Small intestine (tissue), 7 donors: ENCODE results near the gene COA8. TPM values are rescaled to one million over a fixed set of nuclear protein-coding genes. Genes with fewer than 3 reads are reported as not detected.

Experiments
- DNase-seq, 2 donors: peaks; one replicate each; pipeline versions ENCODE4 v3.0.0 to v3.0.0-alpha.2; 2013
- FAIRE-seq: peaks from 2 replicates; lab custom pipeline; 2012; peaks lifted over from hg19 to GRCh38; lab: Jason Lieb, UNC
- H3K27ac ChIP-seq, 3 donors: one replicate each; pipeline ENCODE4 v1.5.1; 2013; ENCODE audit warnings: low read length in 2 of 3, mild to moderate bottlenecking in 2 of 3, control low read depth in 1 of 3, inconsistent platforms in 1 of 3, low read depth in 1 of 3, moderate library complexity in 1 of 3
- H3K27me3 ChIP-seq, 3 donors: one replicate each; pipeline ENCODE4 v1.6.1; 2013; ENCODE audit warnings: low read length in 3 of 3, inconsistent platforms in 1 of 3; ENCODE audit not compliant: control insufficient read depth in 3 of 3, insufficient read depth in 3 of 3
- H3K36me3 ChIP-seq, 3 donors: one replicate each; pipeline ENCODE4 v1.6.1; 2013; ENCODE audit warnings: low read length in 3 of 3, inconsistent platforms in 1 of 3, low read depth in 1 of 3, mild to moderate bottlenecking in 1 of 3, moderate library complexity in 1 of 3; ENCODE audit not compliant: control insufficient read depth in 3 of 3, insufficient read depth in 2 of 3
- H3K4me1 ChIP-seq, 3 donors: one replicate each; pipeline ENCODE4 v1.6.1; 2013; ENCODE audit warnings: low read length in 2 of 3, inconsistent platforms in 1 of 3, low read depth in 1 of 3, mild to moderate bottlenecking in 1 of 3, moderate library complexity in 1 of 3; ENCODE audit not compliant: control insufficient read depth in 3 of 3, insufficient read depth in 2 of 3
- H3K4me3 ChIP-seq, 3 donors: one replicate each; pipeline ENCODE4 v1.5.1; 2013; ENCODE audit warnings: low read length in 3 of 3, control low read depth in 1 of 3, inconsistent platforms in 1 of 3, low read depth in 1 of 3, mild to moderate bottlenecking in 1 of 3, moderate library complexity in 1 of 3
- H3K9me3 ChIP-seq, 2 donors: one replicate each; pipeline ENCODE4 v1.6.1; 2013; ENCODE audit warnings: low read depth in 1 of 2, low read length in 1 of 2; ENCODE audit not compliant: control insufficient read depth in 2 of 2, insufficient read depth in 1 of 2
- WGBS, 3 donors: extraction: QIAGEN DNeasy Blood & Tissue Kit; methylation state at CpG; one replicate each; pipeline ENCODE4 v1.1.7; 2013; 5-methylcytosine and 5-hydroxymethylcytosine counted together
- polyA plus RNA-seq, 4 donors: library from polyadenylated mRNA; stranded (reverse) in 3 of 4; unstranded in 1 of 4; fragments of 200-250 nt in 3 of 4; fragments of 120-200 nt in 1 of 4; gene quantifications; one replicate each; pipeline versions ENCODE4 v1.2.1 to v1.2.3, GENCODE V29; 2013
- donor health status: healthy with polysubstance abuse.
- donor health status: control.
- donor health status: control.
- donor health status: Bipolar disorder and iron deficiency.
- donor health status: healthy.

COA8 gene
- polyA plus RNA-seq, 4 donors, result 33.0 to 68.7 (median 50.2) TPM

DNA sequence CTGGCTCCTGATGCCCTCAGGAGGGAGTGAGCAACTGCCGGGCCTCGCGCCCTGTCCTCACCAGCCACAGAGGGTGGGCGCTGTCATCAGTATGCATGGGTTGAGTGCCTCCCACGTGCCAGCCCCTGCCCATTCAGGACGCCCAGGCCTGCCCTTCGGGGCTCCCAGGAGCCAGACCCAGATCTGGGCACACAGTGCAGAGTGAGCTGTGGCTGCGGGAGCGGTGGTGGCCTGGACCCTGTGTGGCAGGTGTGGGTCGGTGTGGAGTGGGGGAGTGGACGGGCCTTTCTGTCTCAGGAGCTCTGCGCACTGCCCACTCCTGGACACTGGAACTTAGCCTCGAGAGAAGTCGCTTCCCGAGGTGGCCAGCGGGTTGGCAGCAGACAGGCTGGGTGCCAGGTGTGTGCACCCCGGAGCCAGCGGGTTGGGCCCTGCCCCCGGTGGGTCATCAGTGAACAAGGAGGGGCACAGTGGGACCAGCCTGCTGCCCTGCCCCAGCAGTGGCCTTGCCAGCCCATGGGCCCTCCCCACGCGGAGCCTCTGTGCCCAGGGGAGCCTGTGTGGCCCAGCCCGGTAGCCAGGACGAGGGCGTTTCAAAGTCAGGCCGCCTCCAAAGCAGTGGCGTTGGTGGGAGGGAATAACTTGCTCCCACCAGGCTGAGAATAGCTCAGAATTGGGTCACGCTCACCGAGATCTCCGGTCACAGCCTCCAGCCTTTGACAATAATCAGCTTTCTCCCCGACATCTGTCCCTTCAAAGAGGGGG lies 24.3 kb upstream of the COA8 start:
- no peak overlapping the region for H3K27ac ChIP-seq
- peaks cover 0 to 41% (median 3%) of the 10 kb centered on the region in 3 donors for H3K4me1 ChIP-seq
- H3K9me3 ChIP-seq, result no peaks in the 10 kb centered on the region
- H3K27me3 ChIP-seq, result no peaks in the 10 kb centered on the region
- H3K36me3 ChIP-seq, result peaks cover 0 to 44% (median 0%) of the 10 kb centered on the region in 3 donors
- no peak overlapping the region for H3K4me3 ChIP-seq
- WGBS, 3 donors, result 21 to 49% (median 32%) methylated on average over 25 to 30 of the region's 30 CpGs
- no peak for DNase-seq
- no peak for FAIRE-seq

DNA sequence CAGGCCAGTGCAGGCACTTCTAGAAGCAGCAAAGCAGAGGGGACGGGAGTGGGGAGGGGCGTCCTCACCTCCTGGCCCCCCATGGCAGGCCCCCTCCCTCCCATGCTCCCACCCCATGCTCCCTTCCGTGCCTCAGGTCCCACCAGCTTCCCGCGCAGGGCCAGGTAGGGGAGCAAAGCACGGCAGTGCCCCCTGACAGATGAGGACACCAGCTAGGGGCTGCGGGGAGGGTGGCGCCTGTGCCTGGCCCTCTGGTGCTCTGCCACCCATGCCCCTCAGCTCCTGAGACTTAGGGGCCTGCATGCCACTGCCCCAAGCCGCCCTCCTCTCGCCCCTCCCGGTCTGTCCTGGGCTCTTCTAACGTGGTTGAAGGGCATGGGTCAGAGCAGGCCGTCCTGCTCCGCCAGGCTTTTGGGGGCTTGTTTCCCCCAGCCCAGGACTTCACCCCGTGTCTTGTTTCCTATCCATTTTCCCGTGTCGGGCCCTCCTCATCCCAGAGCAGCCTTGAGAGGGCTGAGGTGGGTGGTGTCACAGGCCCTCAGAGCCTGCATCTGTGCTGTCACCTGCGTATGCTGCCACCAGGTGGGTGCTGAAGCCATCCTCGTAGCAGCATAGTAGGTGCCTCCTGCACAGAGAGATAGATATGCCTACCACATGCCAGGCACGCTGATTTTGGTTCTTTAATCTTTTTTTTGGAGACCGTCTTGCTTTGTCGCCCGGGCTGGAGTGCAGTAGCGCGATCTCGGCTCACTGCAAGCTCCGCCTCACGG lies 23.5 kb upstream of the COA8 start:
- FAIRE-seq (no peak), DNase-seq (no peak)
- Histone ChIP-seq H3K4me1 (peaks cover 0 to 43% (median 3%) of the 10 kb centered on the region in 3 donors), H3K4me3 (no peak overlapping the region), H3K9me3 (no peaks in the 10 kb centered on the region), H3K36me3 (peaks cover 0 to 36% (median 0%) of the 10 kb centered on the region in 3 donors), H3K27ac (no peak overlapping the region), H3K27me3 (no peaks in the 10 kb centered on the region)
- 42 to 68% (median 49%) methylated on average over 26 to 28 of the region's 28 CpGs for WGBS, 3 donors

DNA sequence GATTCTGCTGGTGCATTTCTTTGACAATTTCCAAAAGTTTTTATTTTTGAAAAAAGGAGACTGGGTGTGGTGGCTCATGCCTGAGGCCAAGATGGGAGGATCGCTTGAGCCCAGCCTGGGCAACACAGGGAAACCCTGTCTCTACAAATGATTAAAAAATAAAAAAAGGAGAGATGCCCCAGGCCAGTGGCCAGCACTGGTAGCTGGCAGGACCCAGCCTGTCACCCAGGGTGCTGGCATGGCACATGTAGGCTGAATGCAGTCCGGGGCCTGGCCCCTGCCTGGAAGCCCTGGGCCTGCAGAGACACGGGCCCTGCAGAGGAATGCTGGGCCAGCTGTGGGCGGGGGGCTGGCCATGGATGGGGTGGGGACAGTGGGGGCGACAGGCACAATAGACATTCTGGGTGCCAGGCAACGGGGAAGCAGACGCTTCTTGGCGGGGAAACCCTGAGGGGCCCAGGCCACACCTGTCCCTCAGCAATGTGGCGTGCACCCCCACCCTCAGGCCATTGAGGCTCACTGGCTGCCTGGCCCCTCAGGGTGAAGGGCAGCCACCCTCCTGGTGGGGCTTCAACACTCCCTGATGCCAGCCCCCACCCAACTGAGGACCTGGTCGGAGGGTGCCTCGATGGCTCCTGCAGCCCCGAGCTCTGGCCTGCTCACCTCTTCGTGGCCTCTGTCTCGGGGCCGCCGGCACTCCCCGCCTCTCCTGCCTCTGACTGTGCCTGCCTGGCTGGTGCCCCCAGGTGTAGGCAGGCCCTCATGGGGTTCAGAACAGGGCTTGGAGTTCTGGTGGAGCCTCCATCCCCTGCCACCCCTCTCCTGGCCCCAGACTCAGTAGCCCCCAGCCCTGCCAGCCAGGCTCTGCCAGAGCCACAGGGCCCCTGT lies 21.7 kb upstream of the COA8 start:
- Histone ChIP-seq H3K9me3 (no peaks in the 10 kb centered on the region), H3K27me3 (no peaks in the 10 kb centered on the region), H3K4me1 (peaks cover 0 to 51% (median 3%) of the 10 kb centered on the region in 3 donors), H3K27ac (peak overlapping the region in 1 of 3 donors; percentile 60), H3K36me3 (peaks cover 0 to 18% (median 0%) of the 10 kb centered on the region in 3 donors), H3K4me3 (no peak overlapping the region)
- WGBS, 3 donors, result 36 to 61% (median 55%) methylated on average over 17 of the region's 17 CpGs
- DNase-seq (no peak), FAIRE-seq (no peak)

DNA sequence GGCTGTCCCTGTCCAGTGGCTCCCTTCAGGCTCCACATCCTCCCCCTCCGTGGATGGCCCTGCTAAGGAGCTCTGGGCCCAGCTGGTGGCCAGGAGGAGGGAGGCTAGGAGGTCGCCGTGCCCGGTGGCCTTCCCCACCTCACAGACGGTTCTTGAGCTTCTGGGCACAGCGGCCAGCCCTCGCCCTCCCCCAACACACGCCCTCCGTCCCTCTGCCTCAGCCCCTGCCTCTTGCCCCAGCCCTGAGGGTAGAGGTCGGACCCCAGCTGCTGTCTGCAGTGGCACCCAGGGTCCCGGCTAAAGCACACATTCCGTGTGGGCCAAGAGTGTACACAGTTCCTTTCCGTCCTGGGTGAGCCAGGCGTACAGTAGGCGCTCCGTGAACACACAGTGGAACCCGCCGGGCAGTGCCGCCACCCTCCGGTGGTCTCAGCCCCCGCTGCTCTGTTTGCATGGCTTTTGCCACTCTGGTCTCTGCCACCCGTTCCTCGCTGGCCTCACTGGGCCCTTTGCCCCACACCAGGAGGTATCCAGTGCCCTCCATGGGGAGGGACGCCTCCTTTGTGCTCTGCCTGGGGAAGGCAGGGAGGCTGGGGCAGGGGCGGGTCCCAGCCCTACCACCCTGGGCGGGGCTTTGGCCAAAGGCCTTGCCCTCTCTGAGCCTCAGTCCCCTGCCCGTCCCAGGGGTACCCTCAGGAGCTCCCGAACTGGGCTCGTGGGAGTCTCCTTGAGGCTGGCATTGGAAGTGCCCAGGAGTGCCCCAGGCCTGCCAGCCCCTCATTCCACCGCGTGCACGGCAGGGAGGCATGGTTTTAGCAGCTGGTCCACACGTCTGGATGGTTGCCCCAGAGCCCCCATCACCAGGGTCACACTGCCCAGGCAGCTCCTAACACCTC lies 20.8 kb upstream of the COA8 start:
- Histone ChIP-seq H3K4me1 (peaks cover 0 to 58% (median 3%) of the 10 kb centered on the region in 3 donors), H3K27me3 (no peaks in the 10 kb centered on the region), H3K9me3 (no peaks in the 10 kb centered on the region), H3K36me3 (peaks cover 0 to 10% (median 0%) of the 10 kb centered on the region in 3 donors), H3K27ac (peak overlapping the region in 1 of 3 donors; percentile 60), H3K4me3 (peak overlapping the region in 1 of 3 donors; percentile 25)
- 51 to 64% (median 62%) methylated on average over 31 to 33 of the region's 33 CpGs for WGBS, 3 donors
- no peak for FAIRE-seq
- DNase-seq, result no peak

DNA sequence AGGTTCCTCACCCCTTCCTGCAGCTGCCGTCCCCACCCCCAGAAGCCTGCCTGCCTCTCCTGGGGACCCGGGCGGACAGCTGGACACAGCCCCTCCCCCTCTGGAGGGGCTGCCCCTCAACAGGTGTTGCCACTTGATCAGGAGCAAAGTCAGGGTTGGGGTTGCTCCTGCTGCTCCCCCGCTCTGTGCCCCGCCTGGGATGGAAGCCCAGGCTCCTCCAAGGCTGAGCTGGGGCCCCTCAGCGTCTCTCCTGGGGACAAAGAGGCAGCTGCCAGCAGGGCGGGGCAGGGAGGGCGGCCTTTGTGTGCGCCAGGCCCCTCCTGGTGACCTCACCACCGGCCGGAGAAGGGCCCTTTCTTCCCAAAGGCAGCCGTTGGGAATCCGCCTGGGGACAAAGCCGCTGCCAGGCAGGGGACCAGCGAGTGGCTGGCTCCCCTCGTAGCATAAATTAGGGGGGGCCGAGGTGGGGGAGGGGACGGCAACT lies 20.1 kb upstream of the COA8 start:
- H3K4me3 ChIP-seq, result peak overlapping the region in 1 of 3 donors; percentile 25
- DNase-seq (peak in 1 of 2 donors; percentile 83), FAIRE-seq (no peak)
- peaks cover 0 to 3% (median 0%) of the 10 kb centered on the region in 3 donors for H3K36me3 ChIP-seq
- no peaks in the 10 kb centered on the region for H3K27me3 ChIP-seq
- WGBS, 3 donors, result 8 to 23% (median 16%) methylated on average over 18 of the region's 18 CpGs
- H3K4me1 ChIP-seq, result peaks cover 0 to 58% (median 3%) of the 10 kb centered on the region in 3 donors
- H3K9me3 ChIP-seq, result no peaks in the 10 kb centered on the region
- H3K27ac ChIP-seq, result peak overlapping the region in 1 of 3 donors; percentile 60

DNA sequence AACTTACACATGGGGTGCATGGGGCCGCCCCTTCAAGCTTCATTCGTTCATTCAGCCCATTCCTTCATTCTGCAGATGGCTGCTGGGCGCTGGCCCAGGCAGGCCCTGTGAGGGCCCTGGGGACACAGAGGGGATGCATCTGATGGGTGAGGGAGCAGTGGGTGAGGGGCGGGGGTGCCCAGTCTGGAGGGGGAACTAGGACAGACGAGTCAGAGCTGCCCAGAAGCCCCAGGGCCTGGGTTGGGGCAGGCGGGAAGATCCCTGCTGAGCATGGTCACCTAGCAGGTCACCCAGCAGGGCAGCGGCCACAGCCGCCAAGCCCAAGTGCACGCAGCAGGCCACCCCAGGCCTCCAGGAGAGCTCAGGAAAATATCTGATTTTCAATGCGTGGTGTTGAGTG lies 19.6 kb upstream of the COA8 start:
- WGBS, 3 donors, result 68 to 73% (median 71%) methylated on average over 10 of the region's 10 CpGs
- DNase-seq (no peak), FAIRE-seq (no peak)
- Histone ChIP-seq H3K4me1 (peaks cover 0 to 58% (median 3%) of the 10 kb centered on the region in 3 donors), H3K27ac (peak overlapping the region in 1 of 3 donors; percentile 60), H3K4me3 (peak overlapping the region in 1 of 3 donors; percentile 25), H3K27me3 (no peaks in the 10 kb centered on the region), H3K9me3 (no peaks in the 10 kb centered on the region), H3K36me3 (peaks cover 0 to 2% (median 0%) of the 10 kb centered on the region in 3 donors)

DNA sequence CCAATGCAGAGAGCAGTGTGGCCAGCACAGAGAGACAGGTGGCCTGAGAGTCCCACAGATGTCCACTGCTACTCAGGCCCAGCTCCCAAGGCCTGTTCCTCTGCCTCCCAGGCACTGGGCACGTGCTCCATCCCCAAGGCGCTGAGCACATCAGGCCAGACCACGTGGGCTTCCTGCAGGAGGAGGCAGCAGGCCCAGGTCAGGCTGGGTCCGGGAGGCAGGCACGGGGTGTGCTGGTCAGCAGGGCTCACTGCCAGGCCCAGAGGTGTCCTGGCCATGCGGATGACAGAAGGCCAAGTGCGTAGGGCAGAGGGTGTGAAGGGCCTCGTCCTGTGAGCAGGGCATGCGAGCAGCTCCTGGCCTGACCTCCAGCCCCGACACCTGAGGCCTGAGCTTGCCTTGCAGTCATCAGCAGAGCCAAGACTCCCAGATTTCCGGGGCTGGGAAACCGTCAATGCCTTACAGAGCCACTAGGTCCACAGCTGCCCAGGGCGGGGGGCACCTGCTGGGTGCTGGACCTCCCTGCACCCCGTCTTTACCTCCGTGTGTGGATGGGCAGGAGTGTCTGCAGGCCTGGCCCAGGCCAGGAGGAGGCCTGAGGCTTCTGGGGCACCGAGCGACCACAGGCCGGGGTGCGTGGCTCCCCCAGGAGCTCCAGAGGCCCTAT lies 18.9 kb upstream of the COA8 start:
- 77 to 87% (median 80%) methylated on average over 19 of the region's 19 CpGs for WGBS, 3 donors
- Histone ChIP-seq H3K27ac (no peak overlapping the region), H3K36me3 (no peaks in the 10 kb centered on the region), H3K27me3 (no peaks in the 10 kb centered on the region), H3K4me3 (no peak overlapping the region), H3K4me1 (peaks cover 0 to 58% (median 3%) of the 10 kb centered on the region in 3 donors), H3K9me3 (no peaks in the 10 kb centered on the region)
- FAIRE-seq, result no peak
- no peak for DNase-seq
